Skeletal muscle tissue (tissue), 4 donors: ENCODE measurements around the gene PRSS1. TPM values are rescaled to one million over a fixed set of nuclear protein-coding genes. Genes with fewer than 3 reads are reported as not detected.
"Not testable (repeated sequence)": the region's sequence is repeated elsewhere in the genome, so short reads cannot be mapped to it uniquely, and the experiment has no call there.

Experiments
- H3K27ac ChIP-seq: one replicate; pipeline ENCODE4 v1.7.0; 2013; ENCODE audit warnings: mild to moderate bottlenecking, low read depth, low read length, inconsistent platforms
- H3K27me3 ChIP-seq, 3 donors: one replicate each; pipeline ENCODE4 v1.7.0; 2013; ENCODE audit warnings: low read length in 3 of 3; ENCODE audit not compliant: control insufficient read depth in 3 of 3, insufficient read depth in 3 of 3
- H3K36me3 ChIP-seq, 3 donors: one replicate each; pipeline ENCODE4 v1.7.0; 2013; ENCODE audit warnings: low read length in 3 of 3; ENCODE audit not compliant: control insufficient read depth in 3 of 3, insufficient read depth in 3 of 3
- H3K4me1 ChIP-seq, 3 donors: one replicate each; pipeline ENCODE4 v1.7.0; 2013; ENCODE audit warnings: low read length in 3 of 3, mild to moderate bottlenecking in 3 of 3; ENCODE audit not compliant: control insufficient read depth in 3 of 3, insufficient read depth in 3 of 3
- H3K4me3 ChIP-seq, 3 donors: one replicate each; pipeline ENCODE4 v1.7.0; 2013; ENCODE audit warnings: low read length in 3 of 3
- H3K9ac ChIP-seq, 3 donors: one replicate each; pipeline ENCODE4 v1.7.0; 2013; ENCODE audit warnings: low read length in 3 of 3, mild to moderate bottlenecking in 3 of 3, moderate library complexity in 2 of 3, low read depth in 1 of 3
- H3K9me3 ChIP-seq, 3 donors: one replicate each; pipeline ENCODE4 v1.7.0; 2013; ENCODE audit warnings: low read length in 3 of 3; ENCODE audit not compliant: control insufficient read depth in 3 of 3
- total RNA-seq: library from RNA; depleted of rRNA; stranded (reverse); fragments of >200 nt; gene quantifications from one replicate; pipeline ENCODE4 v1.2.3, GENCODE V29; 2014
- donor health status: Osteomylitis.

Gene PRSS1
- total RNA-seq, 1 donor from 2014 or later = not detected

DNA sequence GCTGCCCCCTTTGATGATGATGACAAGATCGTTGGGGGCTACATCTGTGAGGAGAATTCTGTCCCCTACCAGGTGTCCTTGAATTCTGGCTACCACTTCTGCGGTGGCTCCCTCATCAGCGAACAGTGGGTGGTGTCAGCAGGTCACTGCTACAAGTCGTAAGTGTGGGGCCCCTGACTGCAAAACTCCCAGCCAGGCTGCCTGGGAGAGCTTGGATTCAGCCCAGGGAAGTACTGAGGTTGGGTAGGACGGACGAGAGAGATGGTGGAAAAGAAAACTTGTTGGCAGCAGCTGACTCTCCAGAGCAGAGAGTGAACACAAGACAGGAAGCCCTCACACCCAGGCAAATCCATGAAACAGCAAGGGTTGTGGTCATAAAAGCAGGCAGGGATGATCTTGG, 22.8 kb downstream of the PRSS1 start:
- Histone ChIP-seq H3K36me3 (no peaks in the 10 kb centered on the region), H3K4me3 (no peak overlapping the region), H3K27me3 (peaks cover 0 to 13% (median 2%) of the 10 kb centered on the region in 3 donors), H3K9ac (no peak overlapping the region), H3K4me1 (no peaks in the 10 kb centered on the region), H3K27ac (no peak overlapping the region), H3K9me3 (no peaks in the 10 kb centered on the region)

DNA sequence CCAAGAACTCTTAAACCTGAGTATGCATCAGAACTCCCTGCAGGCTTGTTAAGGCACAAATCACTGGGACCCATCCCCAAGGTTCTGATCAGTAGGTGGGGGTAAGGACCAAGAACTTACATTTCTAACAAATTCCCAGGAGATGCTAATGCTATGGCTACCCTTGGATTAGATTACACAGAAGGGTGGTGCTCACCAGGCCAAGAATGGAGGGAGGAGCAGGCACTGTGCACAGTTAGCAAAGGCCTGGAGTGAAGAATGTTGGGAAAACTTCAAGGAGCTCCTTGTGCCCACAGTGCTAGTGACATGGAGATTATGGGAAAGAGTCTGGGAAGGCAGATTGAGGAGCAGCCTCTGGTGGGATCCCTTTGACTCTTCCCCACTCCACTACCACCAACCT, 23.4 kb downstream of the PRSS1 start:
- H3K4me1 ChIP-seq = no peaks in the 10 kb centered on the region
- H3K4me3 ChIP-seq = no peak overlapping the region
- no peaks in the 10 kb centered on the region for H3K36me3 ChIP-seq
- no peaks in the 10 kb centered on the region for H3K9me3 ChIP-seq
- H3K9ac ChIP-seq = no peak overlapping the region
- H3K27ac ChIP-seq = no peak overlapping the region
- H3K27me3 ChIP-seq = peaks cover 0 to 13% (median 2%) of the 10 kb centered on the region in 3 donors

DNA sequence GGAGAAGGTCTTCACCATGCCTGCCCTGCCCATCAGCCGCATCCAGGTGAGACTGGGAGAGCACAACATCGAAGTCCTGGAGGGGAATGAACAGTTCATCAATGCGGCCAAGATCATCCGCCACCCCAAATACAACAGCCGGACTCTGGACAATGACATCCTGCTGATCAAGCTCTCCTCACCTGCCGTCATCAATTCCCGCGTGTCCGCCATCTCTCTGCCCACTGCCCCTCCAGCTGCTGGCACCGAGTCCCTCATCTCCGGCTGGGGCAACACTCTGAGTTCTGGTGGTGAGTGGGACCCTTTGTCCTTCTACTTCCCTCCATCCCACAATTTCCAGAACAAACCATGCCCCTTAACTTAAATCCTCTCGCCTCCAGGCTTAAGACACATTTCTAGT, 24.0 kb downstream of the PRSS1 start:
- no peak overlapping the region for H3K9ac ChIP-seq
- H3K27me3 ChIP-seq = peaks cover 0 to 13% (median 2%) of the 10 kb centered on the region in 3 donors
- H3K4me3 ChIP-seq = no peak overlapping the region
- no peaks in the 10 kb centered on the region for H3K36me3 ChIP-seq
- no peaks in the 10 kb centered on the region for H3K4me1 ChIP-seq
- H3K9me3 ChIP-seq = no peaks in the 10 kb centered on the region
- no peak overlapping the region for H3K27ac ChIP-seq

DNA sequence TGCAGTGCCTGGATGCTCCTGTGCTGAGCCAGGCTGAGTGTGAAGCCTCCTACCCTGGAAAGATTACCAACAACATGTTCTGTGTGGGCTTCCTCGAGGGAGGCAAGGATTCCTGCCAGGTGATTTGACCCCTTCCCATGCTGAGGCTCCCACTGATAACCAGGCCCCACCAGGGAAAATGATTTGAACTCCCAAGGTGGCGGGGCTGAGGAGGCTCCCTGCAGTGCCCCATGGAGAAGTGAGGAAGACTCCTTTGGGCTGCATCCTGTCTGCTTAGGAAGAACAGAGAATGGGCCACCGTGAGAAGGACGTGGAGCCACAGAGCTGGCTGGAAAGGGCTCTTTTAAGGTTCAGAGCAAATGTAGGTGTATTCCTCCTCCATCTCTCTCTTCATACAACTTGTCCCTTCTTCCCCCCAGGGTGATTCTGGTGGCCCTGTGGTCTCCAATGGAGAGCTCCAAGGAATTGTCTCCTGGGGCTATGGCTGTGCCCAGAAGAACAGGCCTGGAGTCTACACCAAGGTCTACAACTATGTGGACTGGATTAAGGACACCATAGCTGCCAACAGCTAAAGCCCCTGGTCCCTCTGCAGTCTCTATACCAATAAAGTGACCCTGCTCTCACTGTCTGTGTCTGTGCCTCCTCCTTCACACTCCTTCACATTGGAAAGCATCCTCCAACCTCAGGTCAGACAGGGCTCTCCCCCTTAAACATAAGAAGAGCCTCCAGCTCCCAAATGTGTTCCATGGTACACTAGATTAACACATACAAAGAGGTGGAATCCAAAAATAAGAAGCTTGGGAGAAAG, 24.9 kb downstream of the PRSS1 start:
- Histone ChIP-seq H3K9ac (no peak overlapping the region), H3K4me1 (no peaks in the 10 kb centered on the region), H3K9me3 (no peaks in the 10 kb centered on the region), H3K27me3 (peaks cover 0 to 13% (median 2%) of the 10 kb centered on the region in 3 donors), H3K4me3 (no peak overlapping the region), H3K36me3 (no peaks in the 10 kb centered on the region), H3K27ac (no peak overlapping the region)

- Histone ChIP-seq H3K4me1 (no peaks in the 10 kb centered on the region), H3K9me3 (no peaks in the 10 kb centered on the region), H3K36me3 (no peaks in the 10 kb centered on the region), H3K27me3 (peaks cover 0 to 12% (median 2%) of the 10 kb centered on the region in 3 donors), H3K4me3 (no peak overlapping the region), H3K9ac (no peak overlapping the region), H3K27ac (no peak overlapping the region)
These were observed 25.6 kb downstream of the PRSS1 start for GRCh38 chr7:142774826-142775225.

- not testable (repeated sequence) for H3K36me3 ChIP-seq, H3K27me3 ChIP-seq, H3K9me3 ChIP-seq, H3K4me3 ChIP-seq, H3K4me1 ChIP-seq, H3K27ac ChIP-seq, H3K9ac ChIP-seq
These were observed 26.3 kb downstream of the PRSS1 start for GRCh38 chr7:142775351-142776115.

GRCh38 chr7:142776206-142776844, 27.1 kb downstream of the PRSS1 start:
- H3K9me3 ChIP-seq = no peaks in the 10 kb centered on the region
- H3K4me3 ChIP-seq = no peak overlapping the region
- H3K27ac ChIP-seq = no peak overlapping the region
- H3K9ac ChIP-seq = no peak overlapping the region
- H3K27me3 ChIP-seq = peaks cover 0 to 2% (median 0%) of the 10 kb centered on the region in 3 donors
- no peaks in the 10 kb centered on the region for H3K4me1 ChIP-seq
- H3K36me3 ChIP-seq = no peaks in the 10 kb centered on the region

DNA sequence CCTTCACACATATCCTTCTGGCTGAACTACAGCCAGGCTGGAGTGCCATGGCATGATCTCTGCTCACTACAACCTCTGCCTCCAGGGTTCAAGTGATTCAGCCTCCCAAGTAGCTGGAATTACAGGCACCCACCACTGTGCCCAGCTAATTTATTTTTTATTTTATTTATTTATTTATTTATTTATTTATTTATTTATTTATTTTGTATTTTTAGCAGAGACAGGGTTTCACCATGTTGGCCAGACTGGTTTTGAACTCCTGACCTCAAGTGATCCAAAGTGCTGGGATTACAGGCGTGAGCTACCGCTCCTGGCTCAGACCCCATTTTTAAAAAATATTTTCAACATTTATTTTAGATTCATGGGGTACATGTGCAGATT, 27.6 kb downstream of the PRSS1 start:
- not testable (repeated sequence) for H3K9ac ChIP-seq, H3K36me3 ChIP-seq, H3K27me3 ChIP-seq, H3K9me3 ChIP-seq, H3K27ac ChIP-seq, H3K4me3 ChIP-seq, H3K4me1 ChIP-seq

DNA sequence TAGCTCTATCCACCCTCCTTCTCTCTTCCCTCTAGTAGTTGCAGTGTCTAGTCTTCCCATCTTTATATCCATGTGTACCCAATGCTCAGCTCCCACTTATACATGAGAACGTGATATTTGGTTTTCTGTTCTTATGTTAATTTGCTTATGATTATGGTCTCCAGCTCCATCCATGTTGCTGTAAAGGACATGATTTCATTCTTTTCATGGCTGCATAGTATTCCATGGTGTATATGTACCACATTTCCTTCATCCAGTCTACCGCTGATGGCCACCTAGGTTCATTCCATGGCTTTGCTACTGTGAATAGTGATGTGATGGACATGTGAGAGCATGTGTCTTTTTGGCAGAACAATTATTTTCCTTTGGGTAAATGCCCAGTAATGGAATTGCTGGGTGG, 28.0 kb downstream of the PRSS1 start:
- no peaks in the 10 kb centered on the region for H3K9me3 ChIP-seq
- no peak overlapping the region for H3K27ac ChIP-seq
- H3K36me3 ChIP-seq = no peaks in the 10 kb centered on the region
- H3K4me1 ChIP-seq = no peaks in the 10 kb centered on the region
- H3K9ac ChIP-seq = no peak overlapping the region
- H3K4me3 ChIP-seq = no peak overlapping the region
- no peaks in the 10 kb centered on the region for H3K27me3 ChIP-seq
